ENCODE results near the gene ROR1.
A peak's percentile ranks its signal among the peaks of the same experiment; 100 is the strongest.

Gene ROR1

GRCh38 chr1:63865561-63865960 is 91.7 kb downstream of the ROR1 start:
- DNase-seq = no peak
- in situ Hi-C loops (cut with HindIII; ENCODE audit: low pct_ligation_motif_present, low pct_unique_long_range_greater_than_20kb, low sequenced_read_pairs) = no loop called here

DNA sequence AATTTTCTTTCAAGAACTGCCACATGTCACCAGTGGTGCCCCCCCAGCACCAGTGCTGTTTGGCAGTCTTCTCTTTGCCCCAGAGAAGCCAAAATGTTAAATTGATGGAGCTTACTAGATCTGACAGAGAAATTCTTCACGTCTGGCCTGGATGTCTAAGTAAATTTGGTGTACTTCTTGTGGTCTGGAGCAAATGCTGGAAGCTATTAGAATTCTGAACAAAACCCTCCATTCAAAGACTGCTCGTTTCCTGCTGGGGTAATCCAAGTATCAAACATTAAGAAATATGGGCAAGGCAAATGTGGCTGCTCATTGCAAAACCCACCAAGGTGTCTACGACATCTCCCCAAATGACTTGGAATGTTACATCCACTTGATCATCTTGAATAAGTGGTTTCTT is 92.3 kb downstream of the ROR1 start:
- DNase-seq = no peak
- in situ Hi-C loops (cut with HindIII; ENCODE audit: low pct_ligation_motif_present, low pct_unique_long_range_greater_than_20kb, low sequenced_read_pairs) = no loop called here

DNA sequence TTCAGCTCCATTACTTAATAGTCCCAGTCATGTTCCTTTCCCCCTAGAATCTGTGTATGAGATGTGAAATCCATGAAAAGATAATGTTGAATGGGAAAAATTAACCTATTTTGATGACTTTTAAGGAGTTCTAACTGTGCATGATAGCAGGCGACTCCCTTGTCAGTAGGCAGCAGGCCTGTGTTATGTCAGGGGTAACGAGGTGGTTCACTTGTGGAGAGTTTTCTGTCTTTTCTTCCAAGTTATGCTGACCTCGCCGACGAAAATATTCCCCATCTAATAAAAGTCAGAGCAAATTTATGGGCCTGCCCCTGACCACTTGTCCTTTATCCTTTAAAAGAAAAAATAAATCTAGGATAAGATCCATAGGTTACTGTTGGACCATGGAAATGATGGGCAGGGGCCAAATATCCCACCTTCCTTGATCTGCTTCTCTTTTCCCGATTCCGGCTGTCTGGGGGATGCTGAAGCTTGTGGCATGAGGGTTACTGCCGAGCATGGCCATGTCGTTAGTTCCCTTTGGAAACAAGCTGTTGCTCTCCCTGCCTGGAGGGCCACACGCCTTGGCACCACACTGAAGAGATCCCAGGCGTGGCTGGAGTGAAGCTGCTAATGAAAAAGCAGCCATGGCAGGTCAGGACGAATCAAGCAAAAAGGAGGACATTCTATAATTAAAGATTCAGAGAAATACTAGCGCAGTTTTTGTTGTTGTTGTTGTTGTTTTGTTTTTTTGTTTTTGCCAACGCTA is 93.8 kb downstream of the ROR1 start:
- in situ Hi-C loops (cut with HindIII; ENCODE audit: low pct_ligation_motif_present, low pct_unique_long_range_greater_than_20kb, low sequenced_read_pairs) = no loop called here
- no peak for DNase-seq

- peak; percentile 42 for DNase-seq
- in situ Hi-C loops (cut with HindIII; ENCODE audit: low pct_ligation_motif_present, low pct_unique_long_range_greater_than_20kb, low sequenced_read_pairs) = no loop called here
Measured at GRCh38 chr1:63868268-63868781, 94.5 kb downstream of the ROR1 start.

DNA sequence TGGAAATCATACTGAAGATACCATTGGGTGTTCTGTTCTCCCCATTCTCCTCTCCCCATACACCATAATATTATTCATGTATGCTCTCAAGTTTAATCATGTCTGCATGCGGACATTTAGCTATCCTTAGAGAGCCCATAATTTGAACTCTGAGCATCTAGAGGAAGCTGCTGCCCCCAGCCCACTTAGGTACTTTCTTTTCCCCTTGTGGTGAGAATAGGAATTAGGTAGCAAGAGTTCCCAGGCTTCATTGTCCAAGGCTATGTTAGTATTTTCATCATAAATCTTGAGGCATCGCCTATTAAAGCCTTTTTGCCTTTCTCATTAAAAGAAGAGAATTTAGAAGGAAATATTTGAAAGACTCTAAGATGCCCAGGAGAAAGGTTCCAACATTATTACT is 96.3 kb downstream of the ROR1 start:
- no peak for DNase-seq
- in situ Hi-C loops (cut with HindIII; ENCODE audit: low pct_ligation_motif_present, low pct_unique_long_range_greater_than_20kb, low sequenced_read_pairs) = no loop called here

- DNase-seq = no peak
- in situ Hi-C loops (cut with HindIII; ENCODE audit: low pct_ligation_motif_present, low pct_unique_long_range_greater_than_20kb, low sequenced_read_pairs) = no loop called here
Measured at GRCh38 chr1:63871463-63871862, 97.6 kb downstream of the ROR1 start.

GRCh38 chr1:63873751-63874150 is 99.9 kb downstream of the ROR1 start:
- in situ Hi-C loops (cut with HindIII; ENCODE audit: low pct_ligation_motif_present, low pct_unique_long_range_greater_than_20kb, low sequenced_read_pairs) = no loop called here
- peak; percentile 42 for DNase-seq

DNA sequence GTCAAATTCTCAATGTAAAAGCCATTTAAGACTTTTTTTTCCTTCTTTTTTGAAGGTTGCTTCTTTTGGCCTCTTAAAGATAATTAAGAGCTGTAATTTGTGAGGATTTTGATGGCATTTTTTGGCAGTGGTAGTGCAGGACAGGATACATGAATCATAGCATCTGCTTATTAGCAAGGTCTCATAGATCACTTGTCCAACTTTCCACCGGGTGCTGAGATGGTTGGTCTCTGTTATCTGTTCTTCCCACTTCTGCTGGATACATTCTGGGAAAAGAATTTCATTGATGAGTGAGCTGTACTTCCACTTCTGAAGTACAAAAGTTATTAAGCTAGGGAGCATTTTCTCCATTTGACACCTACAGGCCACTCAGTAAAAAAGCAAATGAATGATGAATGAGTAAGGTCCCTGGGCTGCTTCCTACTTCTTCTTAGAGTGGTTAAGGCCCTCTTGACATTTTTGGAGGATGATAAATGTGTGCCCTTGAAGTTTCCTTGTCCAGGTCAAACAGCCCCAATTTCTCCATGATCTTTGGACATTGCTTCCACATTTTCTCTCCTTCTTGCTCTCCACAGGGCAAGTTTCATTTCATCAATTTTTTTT is 100.6 kb downstream of the ROR1 start:
- peak; percentile 59 for DNase-seq
- in situ Hi-C loops (cut with HindIII; ENCODE audit: low pct_ligation_motif_present, low pct_unique_long_range_greater_than_20kb, low sequenced_read_pairs) = no loop called here

- DNase-seq = no peak
- in situ Hi-C loops (cut with HindIII; ENCODE audit: low pct_ligation_motif_present, low pct_unique_long_range_greater_than_20kb, low sequenced_read_pairs) = no loop called here
Measured at GRCh38 chr1:63875636-63876035, 101.8 kb downstream of the ROR1 start.

DNA sequence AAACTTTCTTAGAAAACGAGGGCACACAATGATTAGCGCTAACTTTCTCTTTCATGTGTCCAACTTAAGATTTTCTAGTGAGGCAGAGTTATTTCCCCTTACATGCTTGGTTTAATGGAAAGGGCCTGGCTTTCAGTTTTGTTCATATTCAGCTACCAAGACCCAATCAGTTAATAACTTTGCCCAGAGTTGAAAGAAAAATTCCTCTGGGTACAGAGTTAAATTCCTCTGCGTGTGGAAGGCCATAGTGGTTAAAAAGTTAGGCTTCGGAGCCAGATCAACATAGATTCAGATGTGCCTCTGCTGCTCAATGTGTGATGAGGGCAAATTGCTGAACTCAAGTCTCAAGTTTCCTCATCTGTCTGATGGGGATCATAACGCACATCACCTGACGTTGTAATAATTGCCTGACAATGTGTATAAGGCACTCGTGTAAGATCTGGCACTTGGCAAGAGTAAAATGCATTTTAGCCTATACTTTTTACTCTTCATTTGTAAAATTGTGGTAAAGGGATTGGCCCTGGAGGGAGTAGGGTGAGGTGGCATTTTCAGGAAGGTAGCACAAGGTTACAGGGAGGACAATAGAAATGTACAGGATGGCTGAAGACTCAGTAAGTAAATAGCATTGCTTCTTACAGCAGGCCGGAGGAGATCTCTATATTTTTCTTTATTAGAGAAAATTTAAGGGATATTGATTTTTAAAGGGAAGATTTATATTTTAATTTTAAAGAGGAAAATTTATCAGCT is 103.4 kb downstream of the ROR1 start:
- DNase-seq = peak; percentile 49
- in situ Hi-C loops (cut with HindIII; ENCODE audit: low pct_ligation_motif_present, low pct_unique_long_range_greater_than_20kb, low sequenced_read_pairs) = no loop called here

DNA sequence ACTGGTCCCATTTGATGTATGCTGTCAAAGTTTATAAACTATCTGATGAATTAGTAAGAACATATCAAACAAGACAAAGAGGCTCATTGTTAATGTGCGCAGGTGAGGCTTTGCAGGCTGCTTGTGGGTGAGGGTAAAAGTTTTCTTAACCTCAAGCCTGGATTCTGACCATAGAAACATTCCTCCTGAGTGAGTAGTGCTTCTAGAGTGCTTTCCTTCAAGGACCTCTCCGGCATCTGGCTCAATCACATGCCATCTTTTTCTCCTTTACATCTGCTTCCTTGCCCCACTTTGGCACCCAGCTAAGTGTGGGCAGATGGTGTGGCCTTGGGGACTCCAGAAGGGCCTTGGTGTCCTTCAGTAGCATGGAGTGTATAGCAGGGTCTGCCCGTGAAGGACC is 104.0 kb downstream of the ROR1 start:
- DNase-seq = peak; percentile 87
- in situ Hi-C loops (cut with HindIII; ENCODE audit: low pct_ligation_motif_present, low pct_unique_long_range_greater_than_20kb, low sequenced_read_pairs) = no loop called here

DNA sequence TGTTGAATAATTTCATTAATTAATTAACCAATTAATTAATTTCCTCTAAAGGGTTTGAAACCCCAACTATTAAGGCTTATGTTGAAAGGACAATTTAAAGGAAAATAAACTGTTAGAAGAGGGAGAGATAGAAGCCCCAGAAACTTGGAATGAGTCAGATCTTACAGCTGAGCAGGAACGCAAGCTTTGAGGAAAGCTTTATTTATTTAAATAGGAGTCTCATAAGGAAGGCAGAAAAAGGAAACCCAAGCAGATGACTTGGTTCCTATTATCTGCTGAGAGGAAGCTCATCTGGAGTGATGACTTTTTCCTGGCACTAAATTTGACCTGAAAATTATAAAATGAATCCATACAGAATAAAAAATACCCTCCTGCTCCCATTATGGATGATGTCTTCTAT is 105.1 kb downstream of the ROR1 start:
- no peak for DNase-seq
- in situ Hi-C loops (cut with HindIII; ENCODE audit: low pct_ligation_motif_present, low pct_unique_long_range_greater_than_20kb, low sequenced_read_pairs) = no loop called here

GRCh38 chr1:63880958-63881576 is 107.2 kb downstream of the ROR1 start:
- no peak for DNase-seq
- in situ Hi-C loops (cut with HindIII; ENCODE audit: low pct_ligation_motif_present, low pct_unique_long_range_greater_than_20kb, low sequenced_read_pairs) = no loop called here

DNA sequence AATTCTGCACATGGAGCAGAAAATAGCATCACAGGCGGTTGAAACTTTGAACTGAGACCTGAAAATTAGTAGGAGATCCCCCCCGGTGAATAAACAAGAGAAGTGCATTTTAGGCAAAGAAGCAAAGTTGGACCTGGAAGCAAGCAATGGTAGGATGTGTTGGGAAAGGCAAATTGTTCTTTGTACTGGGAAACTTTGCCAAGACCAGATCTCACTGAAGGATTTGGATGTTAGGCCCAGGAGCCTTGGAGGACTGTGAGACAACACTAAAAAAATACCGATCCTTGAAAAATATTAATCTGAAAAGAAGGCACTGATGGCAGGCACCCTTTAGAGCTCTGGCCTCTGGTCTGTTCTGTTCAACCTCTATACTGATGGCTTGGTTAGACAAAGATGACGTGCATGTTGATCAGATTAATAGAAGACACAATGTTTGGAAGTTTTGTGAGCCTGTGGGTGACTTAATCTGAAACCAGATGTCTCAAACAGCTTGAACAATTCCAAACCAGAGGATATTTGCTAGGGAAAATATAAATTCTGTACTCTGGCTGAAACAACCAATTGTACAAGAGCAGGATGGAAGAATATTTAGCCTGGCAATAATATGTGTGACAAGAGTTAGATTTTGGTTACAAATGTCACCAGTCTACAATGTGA is 108.4 kb downstream of the ROR1 start:
- no peak for DNase-seq
- in situ Hi-C loops (cut with HindIII; ENCODE audit: low pct_ligation_motif_present, low pct_unique_long_range_greater_than_20kb, low sequenced_read_pairs) = no loop called here

DNA sequence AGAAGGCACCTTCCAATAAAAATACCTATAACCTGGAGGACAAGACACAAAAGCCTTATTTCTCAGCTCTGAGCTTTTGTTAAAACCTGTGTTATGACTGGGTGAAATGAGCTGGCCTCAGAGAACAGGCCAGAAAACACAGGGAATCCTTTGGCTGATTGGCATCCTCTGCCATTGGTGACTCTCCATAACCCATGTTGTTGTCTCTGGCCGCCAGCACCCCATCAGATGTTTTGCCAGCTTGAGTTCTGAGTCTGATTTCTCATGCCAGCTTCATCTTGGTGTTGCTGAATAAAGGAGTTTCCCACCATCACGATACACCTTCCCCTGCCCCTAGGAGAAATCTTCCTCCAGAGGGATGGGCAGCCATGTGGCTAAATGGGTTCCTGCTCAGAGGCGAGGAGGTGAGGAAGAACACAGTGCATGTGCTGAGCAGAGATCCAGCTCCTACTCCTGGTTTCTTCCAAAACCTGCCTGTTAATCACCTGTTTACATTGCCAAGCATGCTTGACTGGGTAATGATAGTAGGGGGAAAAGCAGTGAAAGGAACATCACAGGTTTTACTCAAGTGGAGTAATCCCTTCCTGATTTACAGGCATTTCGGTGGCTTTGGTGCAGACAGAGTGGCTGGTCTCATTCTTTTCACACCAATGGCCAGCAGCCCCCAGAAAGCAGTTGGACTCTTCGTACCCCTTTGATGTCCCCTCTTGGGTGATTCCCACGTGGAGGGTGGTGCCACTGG is 109.8 kb downstream of the ROR1 start:
- no peak for DNase-seq
- in situ Hi-C loops (cut with HindIII; ENCODE audit: low pct_ligation_motif_present, low pct_unique_long_range_greater_than_20kb, low sequenced_read_pairs) = no loop called here

GRCh38 chr1:63884486-63884885 is 110.7 kb downstream of the ROR1 start:
- in situ Hi-C loops (cut with HindIII; ENCODE audit: low pct_ligation_motif_present, low pct_unique_long_range_greater_than_20kb, low sequenced_read_pairs) = no loop called here
- no peak for DNase-seq

- in situ Hi-C loops (cut with HindIII; ENCODE audit: low pct_ligation_motif_present, low pct_unique_long_range_greater_than_20kb, low sequenced_read_pairs) = no loop called here
- no peak for DNase-seq
Measured at GRCh38 chr1:63885899-63886298, 112.1 kb downstream of the ROR1 start.

- in situ Hi-C loops (cut with HindIII; ENCODE audit: low pct_ligation_motif_present, low pct_unique_long_range_greater_than_20kb, low sequenced_read_pairs) = no loop called here
- no peak for DNase-seq
Measured at GRCh38 chr1:63886340-63886739, 112.5 kb downstream of the ROR1 start.

All from ACHN (cell line).